B cell (primary cell): ENCODE data around the gene SEC24C. TPM values are rescaled to one million over a fixed set of nuclear protein-coding genes. Genes with fewer than 3 reads are reported as not detected.
A peak's percentile ranks its signal among the peaks of the same experiment; 100 is the strongest.

Experiments used
- ATAC-seq: fragments of 200-7000 bp; cut with Tn5 transposase; one replicate; pipeline ENCODE4 v1.10.0; 2021; ENCODE audit warnings: low read depth, mild to moderate bottlenecking, moderate number of reproducible peaks, moderate library complexity
- CTCF ChIA-PET: fragments of 350-600 bp; sonication (Branson Sonifier 250); formaldehyde crosslinking; loops from one replicate; lab custom pipeline; 2021; ENCODE audit warnings: antibody characterized with exemption, inconsistent platforms; lab: Charles Lee
- POLR2A ChIA-PET: fragments of 350-600 bp; sonication (Branson Sonifier 250); formaldehyde crosslinking; loops from one replicate; lab custom pipeline; 2021; ENCODE audit warnings: antibody characterized with exemption; lab: Charles Lee
- DNase-seq: peaks from one replicate; pipeline ENCODE4 v3.0.0; 2013
- H2AFZ ChIP-seq: 2 replicates; pipeline ENCODE4 v1.6.1; 2012; ENCODE audit warnings: mild to moderate bottlenecking, low read depth, low read length; ENCODE audit not compliant: insufficient read depth, poor library complexity, severe bottlenecking
- H3K27ac ChIP-seq, 2 donors: 1 replicate in 1 of 2; 2 replicates in 1 of 2; pipeline ENCODE4 v1.5.1; 2012 to 2013; ENCODE audit warnings: low read length in 2 of 2, mild to moderate bottlenecking in 2 of 2, moderate library complexity in 1 of 2
- H3K27me3 ChIP-seq, 4 experiments: fragments of 200-600 bp in 1 of 4; sonication (generic) in 1 of 4; replicated peaks in 1 of 4; 1 replicate in 2 of 4; 2 replicates in 2 of 4; pipeline versions ENCODE4 v1.6.1 to v1.7.0; 2013 to 2016; ENCODE audit warnings: low read length in 3 of 4, mild to moderate bottlenecking in 2 of 4, mixed read lengths in 1 of 4, moderate library complexity in 1 of 4; ENCODE audit not compliant: insufficient read depth in 4 of 4, control insufficient read depth in 3 of 4; ENCODE audit errors: control extremely low read depth in 1 of 4
- H3K36me3 ChIP-seq, 2 experiments: replicated peaks in 1 of 2; 1 replicate in 1 of 2; 2 replicates in 1 of 2; pipeline versions ENCODE4 v1.6.1 to v1.7.1; 2013; ENCODE audit warnings: low read length in 1 of 2; ENCODE audit not compliant: insufficient read depth in 2 of 2, control insufficient read depth in 1 of 2; ENCODE audit errors: control extremely low read depth in 1 of 2, extremely low read depth in 1 of 2
- H3K4me1 ChIP-seq, 2 donors: fragments of 200-600 bp in 1 of 2; sonication (generic) in 1 of 2; 1 replicate in 1 of 2; 2 replicates in 1 of 2; pipeline versions ENCODE4 v1.5.1 to v1.6.1; 2013 to 2017; ENCODE audit warnings: low read length in 2 of 2; ENCODE audit not compliant: control insufficient read depth in 2 of 2, insufficient read depth in 2 of 2
- H3K4me2 ChIP-seq: replicated peaks from 2 replicates; pipeline ENCODE3; 2012; ENCODE audit warnings: mild to moderate bottlenecking, low read depth, low read length; ENCODE audit not compliant: poor library complexity, severe bottlenecking
- H3K4me3 ChIP-seq, 5 experiments: fragments of 200-600 bp in 1 of 5; sonication (generic) in 1 of 5; 1 replicate in 3 of 5; 2 replicates in 2 of 5; pipeline versions ENCODE4 v1.5.1 to v1.7.0; 2011 to 2016; ENCODE audit warnings: low read length in 4 of 5, mild to moderate bottlenecking in 4 of 5, low read depth in 2 of 5, control low read depth in 1 of 5, moderate library complexity in 1 of 5; ENCODE audit not compliant: insufficient read depth in 1 of 5; ENCODE audit errors: control extremely low read depth in 1 of 5, extremely low read depth in 1 of 5
- H3K79me2 ChIP-seq: fragments of 200-600 bp; sonication (generic); one replicate; pipeline ENCODE4 v1.6.0; 2016; ENCODE audit warnings: low read length; ENCODE audit not compliant: control insufficient read depth, insufficient read depth
- H3K9ac ChIP-seq: fragments of 200-600 bp; sonication (generic); 2 replicates; pipeline ENCODE4 v1.6.1; 2017; ENCODE audit warnings: mild to moderate bottlenecking, low read length, moderate library complexity
- H3K9me3 ChIP-seq, 3 donors: one replicate each; pipeline versions ENCODE4 v1.6.1 to v1.7.1; 2013; ENCODE audit warnings: low read length in 2 of 3; ENCODE audit not compliant: control insufficient read depth in 2 of 3, insufficient read depth in 1 of 3; ENCODE audit errors: control extremely low read depth in 1 of 3
- H4K20me1 ChIP-seq: 2 replicates; pipeline ENCODE4 v1.6.0; 2012; ENCODE audit warnings: mild to moderate bottlenecking, low read length; ENCODE audit not compliant: insufficient read depth, control insufficient read depth, poor library complexity, severe bottlenecking
- H3K27ac Mint-ChIP-seq: one replicate; pipeline ENCODE4 v1.8.0; 2021; ENCODE audit warnings: mixed read lengths
- H3K27me3 Mint-ChIP-seq: one replicate; pipeline ENCODE4 v1.8.0; 2021; ENCODE audit warnings: mixed read lengths
- H3K4me1 Mint-ChIP-seq: one replicate; pipeline ENCODE4 v1.8.0; 2021; ENCODE audit warnings: mixed read lengths
- H3K4me3 Mint-ChIP-seq: one replicate; pipeline ENCODE4 v1.8.0; 2021; ENCODE audit warnings: mixed read lengths
- H3K9me3 Mint-ChIP-seq: one replicate; pipeline ENCODE4 v1.8.0; 2022; ENCODE audit warnings: mixed read lengths; ENCODE audit not compliant: insufficient read depth
- EZH2 ChIP-seq: IDR thresholded peaks from 2 replicates; pipeline ENCODE4 v1.6.1; 2012; ENCODE audit warnings: borderline replicate concordance, low read depth, mild to moderate bottlenecking, moderate library complexity, low read length; ENCODE audit not compliant: insufficient read depth, poor library complexity, severe bottlenecking
- WGBS: methylation state at CpG from one replicate; pipeline ENCODE4 v1.1.5; 2013; ENCODE audit warnings: missing lambda C conversion rate; ENCODE audit not compliant: insufficient coverage; 5-methylcytosine and 5-hydroxymethylcytosine counted together
- intact Hi-C: fragments of 100-400 bp; cut with micrococcal nuclease; formaldehyde crosslinking; loops from one replicate; pipeline ENCODE4 v1.10.0; 2022
- polyA plus RNA-seq: library from polyadenylated mRNA; depleted of rRNA; stranded (reverse); fragments of >200 nt; gene quantifications from 2 replicates; pipeline ENCODE4 v1.2.3, GENCODE V29; 2012
- total RNA-seq, 2 donors: library from RNA; stranded (reverse); fragments of 120-200 nt in 1 of 2; gene quantifications; 1 replicate in 1 of 2; 2 replicates in 1 of 2; pipeline versions ENCODE4 v1.2.3 to v1.2.4, GENCODE V29; 2013 to 2022
- TF ChIP-seq, protein P1 (sequence below): fragments of 200-600 bp; IDR thresholded peaks from one replicate; pipeline ENCODE4 v1.8.0; 2022; ENCODE audit warnings: antibody characterized with exemption, mild to moderate bottlenecking

The SEC24C gene
- total and polyA plus RNA-seq, 2 donors (not counting 1 experiment from before 2014, with no cell fraction given) = 60.2 to 78.7 TPM

DNA sequence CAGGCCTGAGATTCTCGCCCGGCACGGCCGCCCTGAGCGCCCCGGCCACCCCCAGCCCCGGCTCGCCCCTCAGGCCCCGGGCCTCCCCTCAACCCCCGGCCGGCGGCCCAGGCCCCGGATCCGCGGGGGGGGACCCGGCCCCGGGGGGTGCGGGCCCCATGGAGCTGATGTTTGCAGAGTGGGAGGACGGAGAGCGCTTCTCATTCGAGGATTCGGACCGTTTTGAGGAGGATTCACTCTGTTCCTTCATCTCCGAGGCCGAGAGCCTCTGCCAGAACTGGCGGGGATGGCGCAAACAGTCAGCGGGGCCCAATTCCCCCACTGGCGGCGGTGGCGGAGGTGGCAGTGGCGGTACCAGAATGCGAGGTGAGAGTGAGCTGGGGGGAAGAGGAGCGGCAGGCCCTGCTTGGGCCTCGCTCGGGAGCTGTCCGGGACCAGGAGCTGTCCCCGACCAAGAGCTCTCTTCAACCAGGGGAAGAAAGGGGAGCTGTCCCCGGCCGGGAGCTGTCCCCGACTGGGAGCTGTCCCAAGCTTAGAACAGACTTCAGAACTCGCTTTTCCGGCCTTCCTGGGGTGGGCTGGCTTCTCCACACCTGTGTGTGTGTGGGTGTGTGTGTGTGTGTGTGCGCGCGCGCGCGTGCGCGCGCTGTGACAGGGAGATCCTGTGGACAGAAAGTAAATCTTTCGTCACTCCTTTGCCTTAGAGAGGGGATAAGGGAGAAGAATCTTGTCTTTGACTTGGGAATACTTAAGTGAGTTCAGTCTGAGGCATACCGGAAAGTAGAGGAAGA is 41.7 kb downstream of the SEC24C start:
- WGBS = 1% methylated on average over 40 of the region's 54 CpGs
- Histone ChIP-seq H3K4me3 (peak overlapping the region; percentile 56 to 97 (median 85)), H3K79me2 (peaks cover 82% of the 10 kb centered on the region), H3K27me3 (no peaks in the 10 kb centered on the region), H3K9me3 (no peaks in the 10 kb centered on the region), H3K4me2 (peak overlapping the region; percentile 98), H3K4me1 (peaks cover 28 to 41% of the 10 kb centered on the region in 2 donors), H2AFZ (peak overlapping the region; percentile 87), H3K27ac (peak overlapping the region; percentile 53 to 74), H3K36me3 (peaks cover 2 to 21% of the 10 kb centered on the region in 2 experiments), H3K9ac (peak overlapping the region; percentile 90), H4K20me1 (peaks cover 28% of the 10 kb centered on the region)
- TF ChIP-seq, protein P1, sequence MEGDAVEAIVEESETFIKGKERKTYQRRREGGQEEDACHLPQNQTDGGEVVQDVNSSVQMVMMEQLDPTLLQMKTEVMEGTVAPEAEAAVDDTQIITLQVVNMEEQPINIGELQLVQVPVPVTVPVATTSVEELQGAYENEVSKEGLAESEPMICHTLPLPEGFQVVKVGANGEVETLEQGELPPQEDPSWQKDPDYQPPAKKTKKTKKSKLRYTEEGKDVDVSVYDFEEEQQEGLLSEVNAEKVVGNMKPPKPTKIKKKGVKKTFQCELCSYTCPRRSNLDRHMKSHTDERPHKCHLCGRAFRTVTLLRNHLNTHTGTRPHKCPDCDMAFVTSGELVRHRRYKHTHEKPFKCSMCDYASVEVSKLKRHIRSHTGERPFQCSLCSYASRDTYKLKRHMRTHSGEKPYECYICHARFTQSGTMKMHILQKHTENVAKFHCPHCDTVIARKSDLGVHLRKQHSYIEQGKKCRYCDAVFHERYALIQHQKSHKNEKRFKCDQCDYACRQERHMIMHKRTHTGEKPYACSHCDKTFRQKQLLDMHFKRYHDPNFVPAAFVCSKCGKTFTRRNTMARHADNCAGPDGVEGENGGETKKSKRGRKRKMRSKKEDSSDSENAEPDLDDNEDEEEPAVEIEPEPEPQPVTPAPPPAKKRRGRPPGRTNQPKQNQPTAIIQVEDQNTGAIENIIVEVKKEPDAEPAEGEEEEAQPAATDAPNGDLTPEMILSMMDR = no peak
- no peak for TF ChIP-seq EZH2
- ChIA-PET CTCF (interaction anchor here (0.8 to 6.2 kb wide), 3 partner anchors 14 to 55 kb away, joined by 3 to 35 read pairs (median 3); a partner anchor contains a TSS), POLR2A (interaction anchor here (0.6 to 2.7 kb wide), 5 partner anchors 13 to 56 kb away, joined by 4 to 24 read pairs (median 6); partner anchors contain the start of genes NDST2 and SEC24C)
- Mint-ChIP-seq H3K27me3 (no peaks in the 10 kb centered on the region), H3K4me3 (peak overlapping the region; percentile 96), H3K9me3 (no peaks in the 10 kb centered on the region), H3K27ac (peak overlapping the region; percentile 98), H3K4me1 (peaks cover 44% of the 10 kb centered on the region)
- ATAC-seq (peak; percentile 10), DNase-seq (peak; percentile 69)
- intact Hi-C loops = loop anchor here (1.0 to 5.0 kb wide), 5 partner anchors 14 to 289 kb away; partner anchors contain the start of genes NDST2, PPP3CB and SEC24C
